ENCODE results near the gene SLC4A4.

The SLC4A4 gene

GRCh38 chr4:71417150-71417549 lies 78.3 kb downstream of the SLC4A4 start:
- no peaks in the 10 kb centered on the region for H3K9me2 ChIP-seq (ENCODE audit: low read depth, low read length)
- H3K4me3 ChIP-seq (ENCODE audit: low read depth, low read length, poor library complexity, severe bottlenecking) = no peak overlapping the region
- no peaks in the 10 kb centered on the region for H3F3A ChIP-seq (ENCODE audit: insufficient read depth, low read length)
- no peak overlapping the region for H3K27ac ChIP-seq (ENCODE audit: low read depth, low read length, poor library complexity, severe bottlenecking)
- no peaks in the 10 kb centered on the region for H3K27me3 ChIP-seq (ENCODE audit: insufficient read depth, low read length)
- H3K4me1 ChIP-seq (ENCODE audit: insufficient read depth, low read length, severe bottlenecking) = no peaks in the 10 kb centered on the region
- H3K4me2 ChIP-seq (ENCODE audit: low read length) = no peak overlapping the region
- H4K20me1 ChIP-seq (ENCODE audit: insufficient read depth, low read length) = no peaks in the 10 kb centered on the region
- no peaks in the 10 kb centered on the region for H3K36me3 ChIP-seq (ENCODE audit: insufficient read depth, low read length)
- H2AFZ ChIP-seq (ENCODE audit: low read length) = no peak overlapping the region
- TF ChIP-seq CTCF (IDR thresholded peaks at IDR 0.05; ENCODE audit: low read length) = no peak
- TF ChIP-seq EZH2 (IDR thresholded peaks at IDR 0.05; ENCODE audit: borderline replicate concordance, low read length) = no peak
- H3K9ac ChIP-seq (ENCODE audit: low read length) = no peak overlapping the region
- no peaks in the 10 kb centered on the region for H3K9me3 ChIP-seq (ENCODE audit: low read length)
- no peaks in the 10 kb centered on the region for H3K79me2 ChIP-seq (ENCODE audit: insufficient read depth, low read length)

- Histone ChIP-seq H3K4me3 (ENCODE audit: low read depth, low read length, poor library complexity, severe bottlenecking) (no peak overlapping the region), H4K20me1 (ENCODE audit: insufficient read depth, low read length) (no peaks in the 10 kb centered on the region), H3K36me3 (ENCODE audit: insufficient read depth, low read length) (no peaks in the 10 kb centered on the region), H3K9ac (ENCODE audit: low read length) (no peak overlapping the region), H3K9me3 (ENCODE audit: low read length) (no peaks in the 10 kb centered on the region), H3K79me2 (ENCODE audit: insufficient read depth, low read length) (no peaks in the 10 kb centered on the region), H2AFZ (ENCODE audit: low read length) (no peak overlapping the region), H3K4me2 (ENCODE audit: low read length) (no peak overlapping the region), H3K4me1 (ENCODE audit: insufficient read depth, low read length, severe bottlenecking) (no peaks in the 10 kb centered on the region), H3K9me2 (ENCODE audit: low read depth, low read length) (no peaks in the 10 kb centered on the region), H3F3A (ENCODE audit: insufficient read depth, low read length) (no peaks in the 10 kb centered on the region), H3K27me3 (ENCODE audit: insufficient read depth, low read length) (no peaks in the 10 kb centered on the region), H3K27ac (ENCODE audit: low read depth, low read length, poor library complexity, severe bottlenecking) (no peak overlapping the region)
- TF ChIP-seq EZH2 (IDR thresholded peaks at IDR 0.05; ENCODE audit: borderline replicate concordance, low read length) (no peak), CTCF (IDR thresholded peaks at IDR 0.05; ENCODE audit: low read length) (no peak)
Measured at GRCh38 chr4:71426381-71427042, 87.7 kb downstream of the SLC4A4 start.

GRCh38 chr4:71429106-71429505 lies 90.3 kb downstream of the SLC4A4 start:
- Histone ChIP-seq H3K4me1 (ENCODE audit: insufficient read depth, low read length, severe bottlenecking) (no peaks in the 10 kb centered on the region), H3K9me3 (ENCODE audit: low read length) (no peaks in the 10 kb centered on the region), H3K9ac (ENCODE audit: low read length) (no peak overlapping the region), H4K20me1 (ENCODE audit: insufficient read depth, low read length) (no peaks in the 10 kb centered on the region), H3F3A (ENCODE audit: insufficient read depth, low read length) (no peaks in the 10 kb centered on the region), H3K27ac (ENCODE audit: low read depth, low read length, poor library complexity, severe bottlenecking) (no peak overlapping the region), H3K79me2 (ENCODE audit: insufficient read depth, low read length) (no peaks in the 10 kb centered on the region), H2AFZ (ENCODE audit: low read length) (no peak overlapping the region), H3K4me3 (ENCODE audit: low read depth, low read length, poor library complexity, severe bottlenecking) (no peak overlapping the region), H3K9me2 (ENCODE audit: low read depth, low read length) (no peaks in the 10 kb centered on the region), H3K27me3 (ENCODE audit: insufficient read depth, low read length) (no peaks in the 10 kb centered on the region), H3K4me2 (ENCODE audit: low read length) (no peak overlapping the region), H3K36me3 (ENCODE audit: insufficient read depth, low read length) (no peaks in the 10 kb centered on the region)
- TF ChIP-seq CTCF (IDR thresholded peaks at IDR 0.05; ENCODE audit: low read length) (no peak), EZH2 (IDR thresholded peaks at IDR 0.05; ENCODE audit: borderline replicate concordance, low read length) (no peak)
